Glutamatergic neuron (in vitro differentiated cells): ENCODE results near the gene FARSB. TPM values are rescaled to one million over a fixed set of nuclear protein-coding genes. Genes with fewer than 3 reads are reported as not detected.

Experiments
- DNase-seq: peaks from one replicate; pipeline ENCODE4 v3.0.0; 2022
- H3K27ac Mint-ChIP-seq: one replicate; pipeline ENCODE4 v1.8.0; 2020; ENCODE audit warnings: mild to moderate bottlenecking, mixed read lengths, inconsistent platforms; ENCODE audit not compliant: unreplicated experiment
- H3K27me3 Mint-ChIP-seq: one replicate; pipeline ENCODE4 v1.8.0; 2020; ENCODE audit warnings: mild to moderate bottlenecking, moderate library complexity, mixed read lengths, inconsistent platforms; ENCODE audit not compliant: unreplicated experiment
- H3K36me3 Mint-ChIP-seq: one replicate; pipeline ENCODE4 v1.8.0; 2020; ENCODE audit warnings: mild to moderate bottlenecking, mixed read lengths, inconsistent platforms; ENCODE audit not compliant: unreplicated experiment
- H3K4me1 Mint-ChIP-seq: one replicate; pipeline ENCODE4 v1.8.0; 2020; ENCODE audit warnings: mild to moderate bottlenecking, low read depth, mixed read lengths, inconsistent platforms; ENCODE audit not compliant: unreplicated experiment
- H3K4me3 Mint-ChIP-seq: one replicate; pipeline ENCODE4 v1.8.0; 2020; ENCODE audit warnings: mild to moderate bottlenecking, mixed read lengths, inconsistent platforms; ENCODE audit not compliant: unreplicated experiment
- H3K9me3 Mint-ChIP-seq: one replicate; pipeline ENCODE4 v1.8.0; 2020; ENCODE audit warnings: mild to moderate bottlenecking, moderate library complexity, mixed read lengths, inconsistent platforms; ENCODE audit not compliant: unreplicated experiment
- CTCF ChIP-seq: fragments of 200-600 bp; sonication (generic); IDR thresholded peaks from one replicate; pipeline ENCODE4 v1.5.0; 2021; ENCODE audit not compliant: partially characterized antibody, unreplicated experiment
- total RNA-seq: library from RNA; stranded (reverse); fragmentation: NEBNext Ultra II Directional; extraction: Animal tissue kit (Norgen Biotek cat#: 25700); gene quantifications from one replicate; pipeline ENCODE4 v1.2.1, GENCODE V29; 2021; ENCODE audit not compliant: unreplicated experiment

The FARSB gene
- total RNA-seq, 1 donor from 2014 or later, result 18.8 TPM

DNA sequence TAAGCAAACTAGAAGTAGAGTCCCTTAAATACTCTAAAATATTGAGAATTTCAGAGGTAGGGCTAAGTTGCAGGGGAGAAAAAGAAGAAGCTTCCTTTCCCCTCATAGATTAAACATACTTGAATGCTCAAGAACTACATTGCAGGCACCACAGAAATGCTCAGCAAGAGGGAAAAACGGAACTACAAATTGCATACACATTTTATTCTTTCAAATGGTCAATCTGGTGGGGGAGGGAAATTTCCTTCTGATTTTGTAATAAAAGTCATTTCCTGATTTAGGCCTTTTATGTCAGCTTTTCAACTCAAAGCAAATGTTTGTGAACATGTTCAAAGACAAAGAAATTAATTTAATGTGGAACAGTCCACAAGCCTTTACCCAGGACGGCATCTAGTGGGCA, 33.0 kb downstream of the FARSB start:
- Mint-ChIP-seq H3K27ac (no peak overlapping the region), H3K4me1 (no peaks in the 10 kb centered on the region), H3K9me3 (no peaks in the 10 kb centered on the region), H3K4me3 (no peak overlapping the region), H3K27me3 (no peaks in the 10 kb centered on the region), H3K36me3 (no peaks in the 10 kb centered on the region)
- DNase-seq, result no peak
- TF ChIP-seq CTCF, result no peak

GRCh38 chr2:222621893-222622292, 34.0 kb downstream of the FARSB start:
- Mint-ChIP-seq H3K36me3 (no peaks in the 10 kb centered on the region), H3K9me3 (no peaks in the 10 kb centered on the region), H3K27ac (no peak overlapping the region), H3K27me3 (no peaks in the 10 kb centered on the region), H3K4me1 (no peaks in the 10 kb centered on the region), H3K4me3 (no peak overlapping the region)
- DNase-seq, result no peak
- TF ChIP-seq CTCF, result no peak

GRCh38 chr2:222615320-222615719, 40.6 kb downstream of the FARSB start:
- no peaks in the 10 kb centered on the region for H3K4me1 Mint-ChIP-seq
- TF ChIP-seq CTCF, result no peak
- H3K27ac Mint-ChIP-seq, result peak overlapping the region; percentile 16
- H3K4me3 Mint-ChIP-seq, result no peak overlapping the region
- H3K36me3 Mint-ChIP-seq, result no peaks in the 10 kb centered on the region
- no peak for DNase-seq
- H3K9me3 Mint-ChIP-seq, result no peaks in the 10 kb centered on the region
- no peaks in the 10 kb centered on the region for H3K27me3 Mint-ChIP-seq

- Mint-ChIP-seq H3K27ac (no peak overlapping the region), H3K36me3 (no peaks in the 10 kb centered on the region), H3K4me1 (no peaks in the 10 kb centered on the region), H3K9me3 (no peaks in the 10 kb centered on the region), H3K4me3 (no peak overlapping the region), H3K27me3 (no peaks in the 10 kb centered on the region)
- no peak for DNase-seq
- TF ChIP-seq CTCF, result peak; percentile 83
These were observed 42.1 kb downstream of the FARSB start for GRCh38 chr2:222613715-222614331.

GRCh38 chr2:222611684-222612083, 44.2 kb downstream of the FARSB start:
- Mint-ChIP-seq H3K9me3 (no peaks in the 10 kb centered on the region), H3K27me3 (no peaks in the 10 kb centered on the region), H3K36me3 (no peaks in the 10 kb centered on the region), H3K4me1 (no peaks in the 10 kb centered on the region), H3K27ac (no peak overlapping the region), H3K4me3 (no peak overlapping the region)
- no peak for TF ChIP-seq CTCF
- DNase-seq, result no peak
